ENCODE measurements around the gene MEGF9. TPM values are rescaled to one million over a fixed set of nuclear protein-coding genes. Genes with fewer than 3 reads are reported as not detected.

MEGF9 gene
- polyA plus RNA-seq, 1 of the 3 experiments (the other 2 are of a cell fraction): 1.8 TPM

DNA sequence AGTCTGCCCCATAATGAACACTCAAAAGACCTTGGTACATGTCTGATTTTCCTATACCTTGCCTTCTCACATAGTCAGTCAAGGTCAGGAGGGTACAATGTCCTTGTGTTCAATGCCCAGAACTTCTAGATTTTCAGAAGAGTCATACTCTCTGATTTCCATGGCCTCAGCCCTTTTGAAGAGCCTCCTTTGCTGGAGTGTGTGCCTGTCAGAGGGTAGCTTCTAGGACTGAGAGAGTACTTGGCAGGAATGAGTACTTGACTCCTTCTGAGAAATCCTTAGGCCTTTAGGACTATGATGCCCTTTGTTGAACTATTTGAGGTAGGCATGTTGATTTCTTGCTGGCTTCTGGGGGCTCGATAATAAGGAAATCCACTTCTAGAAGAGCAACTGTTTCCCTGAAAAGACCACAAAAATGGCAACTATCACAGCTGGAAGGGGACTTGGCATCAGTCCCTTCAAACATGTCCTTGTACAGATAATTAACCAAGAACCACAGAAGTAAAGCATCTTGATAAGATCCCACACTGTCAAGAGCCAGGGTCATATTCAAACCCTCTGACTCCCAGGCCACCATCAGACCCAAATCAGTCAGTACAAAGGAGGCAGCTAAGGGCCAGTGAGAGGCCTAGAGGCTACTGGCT is 10.6 kb upstream of the MEGF9 start:
- whole genome bisulfite sequencing (ENCODE audit: low lambda C conversion rate): 90% methylated on average over 1 of the region's 1 CpG
- no peak overlapping the region for H2AFZ ChIP-seq (ENCODE audit: low read depth)
- no peaks in the 10 kb centered on the region for H3F3A ChIP-seq (replicated peaks; ENCODE audit: insufficient read depth)
- no peaks in the 10 kb centered on the region for H4K20me1 ChIP-seq (ENCODE audit: insufficient read depth)
- H3K9me3 ChIP-seq: no peaks in the 10 kb centered on the region
- no peak overlapping the region for H3K27ac ChIP-seq (ENCODE audit: low read depth in 2 of 2, low read length in 1 of 2)
- no peak overlapping the region for H3K4me3 ChIP-seq (ENCODE audit: low read depth in 2 of 2, low read length in 1 of 2)
- no peak overlapping the region for H3K4me2 ChIP-seq
- no peak for TF ChIP-seq JUND (IDR thresholded peaks at IDR 0.05)
- TF ChIP-seq MXI1 (IDR thresholded peaks at IDR 0.05; ENCODE audit: low read depth, low read length): no peak
- no peak for TF ChIP-seq RAD21 (IDR thresholded peaks at IDR 0.05; ENCODE audit: low read length)
- no peak for TF ChIP-seq TAF1 (IDR thresholded peaks at IDR 0.05; ENCODE audit: borderline replicate concordance, low read depth, low read length)
- TF ChIP-seq, protein P1, sequence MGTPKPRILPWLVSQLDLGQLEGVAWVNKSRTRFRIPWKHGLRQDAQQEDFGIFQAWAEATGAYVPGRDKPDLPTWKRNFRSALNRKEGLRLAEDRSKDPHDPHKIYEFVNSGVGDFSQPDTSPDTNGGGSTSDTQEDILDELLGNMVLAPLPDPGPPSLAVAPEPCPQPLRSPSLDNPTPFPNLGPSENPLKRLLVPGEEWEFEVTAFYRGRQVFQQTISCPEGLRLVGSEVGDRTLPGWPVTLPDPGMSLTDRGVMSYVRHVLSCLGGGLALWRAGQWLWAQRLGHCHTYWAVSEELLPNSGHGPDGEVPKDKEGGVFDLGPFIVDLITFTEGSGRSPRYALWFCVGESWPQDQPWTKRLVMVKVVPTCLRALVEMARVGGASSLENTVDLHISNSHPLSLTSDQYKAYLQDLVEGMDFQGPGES (IDR thresholded peaks at IDR 0.05; ENCODE audit: low read depth, low read length): no peak
- no peak for TF ChIP-seq GATA2 (CRISPR knock-in tag; IDR thresholded peaks at IDR 0.05)
- no peak for TF ChIP-seq CHD2 (IDR thresholded peaks at IDR 0.05; ENCODE audit: low read length, partially characterized antibody)
- TF ChIP-seq FOSL2 (IDR thresholded peaks at IDR 0.05; ENCODE audit: borderline replicate concordance, low read depth): no peak
- TF ChIP-seq RFX5 (IDR thresholded peaks at IDR 0.05; ENCODE audit: low read length): no peak
- TF ChIP-seq, protein P2, sequence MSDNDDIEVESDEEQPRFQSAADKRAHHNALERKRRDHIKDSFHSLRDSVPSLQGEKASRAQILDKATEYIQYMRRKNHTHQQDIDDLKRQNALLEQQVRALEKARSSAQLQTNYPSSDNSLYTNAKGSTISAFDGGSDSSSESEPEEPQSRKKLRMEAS (IDR thresholded peaks at IDR 0.05; ENCODE audit: low read depth): no peak
- TF ChIP-seq, protein P3, sequence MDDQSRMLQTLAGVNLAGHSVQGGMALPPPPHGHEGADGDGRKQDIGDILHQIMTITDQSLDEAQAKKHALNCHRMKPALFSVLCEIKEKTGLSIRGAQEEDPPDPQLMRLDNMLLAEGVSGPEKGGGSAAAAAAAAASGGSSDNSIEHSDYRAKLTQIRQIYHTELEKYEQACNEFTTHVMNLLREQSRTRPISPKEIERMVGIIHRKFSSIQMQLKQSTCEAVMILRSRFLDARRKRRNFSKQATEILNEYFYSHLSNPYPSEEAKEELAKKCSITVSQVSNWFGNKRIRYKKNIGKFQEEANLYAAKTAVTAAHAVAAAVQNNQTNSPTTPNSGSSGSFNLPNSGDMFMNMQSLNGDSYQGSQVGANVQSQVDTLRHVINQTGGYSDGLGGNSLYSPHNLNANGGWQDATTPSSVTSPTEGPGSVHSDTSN (IDR thresholded peaks at IDR 0.05): no peak
- no peak for TF ChIP-seq FOXM1 (IDR thresholded peaks at IDR 0.05; ENCODE audit: low read depth)
- TF ChIP-seq NFIC (IDR thresholded peaks at IDR 0.05; ENCODE audit: borderline replicate concordance): no peak
- TF ChIP-seq, protein P4, sequence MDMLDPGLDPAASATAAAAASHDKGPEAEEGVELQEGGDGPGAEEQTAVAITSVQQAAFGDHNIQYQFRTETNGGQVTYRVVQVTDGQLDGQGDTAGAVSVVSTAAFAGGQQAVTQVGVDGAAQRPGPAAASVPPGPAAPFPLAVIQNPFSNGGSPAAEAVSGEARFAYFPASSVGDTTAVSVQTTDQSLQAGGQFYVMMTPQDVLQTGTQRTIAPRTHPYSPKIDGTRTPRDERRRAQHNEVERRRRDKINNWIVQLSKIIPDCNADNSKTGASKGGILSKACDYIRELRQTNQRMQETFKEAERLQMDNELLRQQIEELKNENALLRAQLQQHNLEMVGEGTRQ (IDR thresholded peaks at IDR 0.05; ENCODE audit: borderline replicate concordance, low read depth, low read length): no peak
- TF ChIP-seq, protein P5, sequence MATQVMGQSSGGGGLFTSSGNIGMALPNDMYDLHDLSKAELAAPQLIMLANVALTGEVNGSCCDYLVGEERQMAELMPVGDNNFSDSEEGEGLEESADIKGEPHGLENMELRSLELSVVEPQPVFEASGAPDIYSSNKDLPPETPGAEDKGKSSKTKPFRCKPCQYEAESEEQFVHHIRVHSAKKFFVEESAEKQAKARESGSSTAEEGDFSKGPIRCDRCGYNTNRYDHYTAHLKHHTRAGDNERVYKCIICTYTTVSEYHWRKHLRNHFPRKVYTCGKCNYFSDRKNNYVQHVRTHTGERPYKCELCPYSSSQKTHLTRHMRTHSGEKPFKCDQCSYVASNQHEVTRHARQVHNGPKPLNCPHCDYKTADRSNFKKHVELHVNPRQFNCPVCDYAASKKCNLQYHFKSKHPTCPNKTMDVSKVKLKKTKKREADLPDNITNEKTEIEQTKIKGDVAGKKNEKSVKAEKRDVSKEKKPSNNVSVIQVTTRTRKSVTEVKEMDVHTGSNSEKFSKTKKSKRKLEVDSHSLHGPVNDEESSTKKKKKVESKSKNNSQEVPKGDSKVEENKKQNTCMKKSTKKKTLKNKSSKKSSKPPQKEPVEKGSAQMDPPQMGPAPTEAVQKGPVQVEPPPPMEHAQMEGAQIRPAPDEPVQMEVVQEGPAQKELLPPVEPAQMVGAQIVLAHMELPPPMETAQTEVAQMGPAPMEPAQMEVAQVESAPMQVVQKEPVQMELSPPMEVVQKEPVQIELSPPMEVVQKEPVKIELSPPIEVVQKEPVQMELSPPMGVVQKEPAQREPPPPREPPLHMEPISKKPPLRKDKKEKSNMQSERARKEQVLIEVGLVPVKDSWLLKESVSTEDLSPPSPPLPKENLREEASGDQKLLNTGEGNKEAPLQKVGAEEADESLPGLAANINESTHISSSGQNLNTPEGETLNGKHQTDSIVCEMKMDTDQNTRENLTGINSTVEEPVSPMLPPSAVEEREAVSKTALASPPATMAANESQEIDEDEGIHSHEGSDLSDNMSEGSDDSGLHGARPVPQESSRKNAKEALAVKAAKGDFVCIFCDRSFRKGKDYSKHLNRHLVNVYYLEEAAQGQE (IDR thresholded peaks at IDR 0.05; ENCODE audit: low read depth, low read length): no peak
- no peak for TF ChIP-seq RXRA (IDR thresholded peaks at IDR 0.05; ENCODE audit: borderline replicate concordance, low read depth)
- TF ChIP-seq, protein P6, sequence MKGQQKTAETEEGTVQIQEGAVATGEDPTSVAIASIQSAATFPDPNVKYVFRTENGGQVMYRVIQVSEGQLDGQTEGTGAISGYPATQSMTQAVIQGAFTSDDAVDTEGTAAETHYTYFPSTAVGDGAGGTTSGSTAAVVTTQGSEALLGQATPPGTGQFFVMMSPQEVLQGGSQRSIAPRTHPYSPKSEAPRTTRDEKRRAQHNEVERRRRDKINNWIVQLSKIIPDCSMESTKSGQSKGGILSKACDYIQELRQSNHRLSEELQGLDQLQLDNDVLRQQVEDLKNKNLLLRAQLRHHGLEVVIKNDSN (IDR thresholded peaks at IDR 0.05; ENCODE audit: borderline replicate concordance, low read depth): no peak
- H3K36me3 ChIP-seq (replicated peaks in 1 of 2; ENCODE audit: control insufficient read depth in 1 of 2, insufficient read depth in 2 of 2, low read length in 1 of 2): no peaks in the 10 kb centered on the region
- H3K9ac ChIP-seq: no peak overlapping the region
- H3K4me1 ChIP-seq (ENCODE audit: control insufficient read depth in 1 of 2, insufficient read depth in 2 of 2, low read depth in 1 of 2, low read length in 1 of 2): no peaks in the 10 kb centered on the region
- no peaks in the 10 kb centered on the region for H3K79me2 ChIP-seq (ENCODE audit: insufficient read depth)
- H3K27me3 ChIP-seq (ENCODE audit: insufficient read depth): no peaks in the 10 kb centered on the region
- H3K9me2 ChIP-seq: no peaks in the 10 kb centered on the region
- ChIA-PET CTCF (interaction anchor here (1.5 kb wide), 1 partner anchor 10 kb away, joined by 3 read pairs; no protein-coding TSS in a partner anchor), POLR2A (no interaction called here)
- no peak for DNase-seq

Measured in SK-N-SH (cell line).